GM23338 (cell line): ENCODE measurements around the gene MRPL28. TPM values are rescaled to one million over a fixed set of nuclear protein-coding genes. Genes with fewer than 3 reads are reported as not detected.
A peak's percentile ranks its signal among the peaks of the same experiment; 100 is the strongest.

Experiments
- ATAC-seq: fragments of 200-7000 bp; cut with Tn5 transposase; 3 replicates; pipeline ENCODE4 v1.9.1; 2020
- DNase-seq: peaks from one replicate; pipeline ENCODE4 v3.0.0-alpha.2; 2015; ENCODE audit warnings: low spot score
- H2AFZ ChIP-seq: fragments of 200-600 bp; sonication (generic); 2 replicates; pipeline ENCODE4 v1.8.0; 2016; ENCODE audit warnings: antibody characterized with exemption, mild to moderate bottlenecking, moderate library complexity
- H3F3A ChIP-seq: fragments of 200-600 bp; sonication (generic); replicated peaks from 2 replicates; pipeline ENCODE4 v1.8.0; 2017; ENCODE audit warnings: antibody characterized with exemption, mixed run types, low read depth
- H3K27ac ChIP-seq: fragments of 200-600 bp; sonication (generic); 2 replicates; pipeline ENCODE4 v1.6.1; 2016; ENCODE audit warnings: low read depth
- H3K27me3 ChIP-seq: fragments of 200-600 bp; sonication (generic); 2 replicates; pipeline ENCODE4 v1.8.0; 2016; ENCODE audit warnings: mild to moderate bottlenecking, mixed run types, moderate library complexity; ENCODE audit not compliant: insufficient read depth
- H3K36me3 ChIP-seq: fragments of 200-600 bp; sonication (generic); 2 replicates; pipeline ENCODE4 v1.8.0; 2016; ENCODE audit warnings: mild to moderate bottlenecking; ENCODE audit not compliant: insufficient read depth
- H3K4me1 ChIP-seq: fragments of 200-600 bp; sonication (generic); 2 replicates; pipeline ENCODE4 v1.8.0; 2016; ENCODE audit warnings: mild to moderate bottlenecking, moderate library complexity; ENCODE audit not compliant: insufficient read depth
- H3K4me2 ChIP-seq: fragments of 200-600 bp; sonication (generic); 2 replicates; pipeline ENCODE4 v1.7.1; 2017; ENCODE audit warnings: mixed run types
- H3K4me3 ChIP-seq: fragments of 200-600 bp; sonication (generic); 2 replicates; pipeline ENCODE4 v1.6.1; 2016; ENCODE audit warnings: mixed run types
- H3K79me2 ChIP-seq: fragments of 200-600 bp; sonication (generic); replicated peaks from 2 replicates; pipeline ENCODE4 v1.8.0; 2017; ENCODE audit warnings: mild to moderate bottlenecking; ENCODE audit not compliant: insufficient read depth
- H3K9me2 ChIP-seq: fragments of 200-600 bp; sonication (generic); 2 replicates; pipeline ENCODE4 v1.8.0; 2017; ENCODE audit not compliant: insufficient read depth
- H4K20me1 ChIP-seq: fragments of 200-600 bp; sonication (generic); replicated peaks from 2 replicates; pipeline ENCODE4 v1.8.0; 2017; ENCODE audit warnings: mild to moderate bottlenecking; ENCODE audit not compliant: insufficient read depth
- H3K27ac Mint-ChIP-seq: 2 replicates; pipeline ENCODE4 v1.8.0; 2020; ENCODE audit warnings: inconsistent platforms, mild to moderate bottlenecking, moderate library complexity, mixed read lengths
- H3K27me3 Mint-ChIP-seq: 3 replicates; pipeline ENCODE4 v1.8.0; 2022; ENCODE audit warnings: low read depth, mild to moderate bottlenecking, moderate library complexity, mixed read lengths, inconsistent platforms; ENCODE audit not compliant: insufficient read depth, poor library complexity
- H3K36me3 Mint-ChIP-seq: 3 replicates; pipeline ENCODE4 v1.8.0; 2021; ENCODE audit warnings: low read depth, mild to moderate bottlenecking, inconsistent platforms, moderate library complexity, mixed read lengths
- H3K4me1 Mint-ChIP-seq: 3 replicates; pipeline ENCODE4 v1.8.0; 2020; ENCODE audit warnings: mild to moderate bottlenecking, inconsistent platforms, mixed read lengths
- H3K4me3 Mint-ChIP-seq: 3 replicates; pipeline ENCODE4 v1.8.0; 2021; ENCODE audit warnings: moderate library complexity, mild to moderate bottlenecking, inconsistent platforms, mixed read lengths
- H3K9me3 Mint-ChIP-seq: 3 replicates; pipeline ENCODE4 v1.8.0; 2020; ENCODE audit warnings: moderate library complexity, mild to moderate bottlenecking, inconsistent platforms, mixed read lengths
- CREB1 ChIP-seq: fragments of 250-450 bp; sonication (Bioruptor Pico); IDR thresholded peaks from 2 replicates; pipeline ENCODE4 v1.5.0; 2020; ENCODE audit warnings: low read depth, mild to moderate bottlenecking, moderate library complexity
- ETS1 ChIP-seq: IDR thresholded peaks from 2 replicates; pipeline ENCODE4 v1.6.1; 2016; ENCODE audit warnings: antibody characterized with exemption
- EZH2 ChIP-seq: fragments of 200-600 bp; sonication (generic); IDR thresholded peaks from one replicate; pipeline ENCODE4 v1.8.0; 2017; ENCODE audit warnings: antibody characterized with exemption, mild to moderate bottlenecking, low read depth; ENCODE audit not compliant: unreplicated experiment
- EZH2phosphoT487 ChIP-seq: fragments of 200-600 bp; sonication (generic); IDR thresholded peaks from one replicate; pipeline ENCODE4 v1.8.1; 2018; ENCODE audit warnings: antibody characterized with exemption; ENCODE audit not compliant: unreplicated experiment
- POLR2AphosphoS5 ChIP-seq: IDR thresholded peaks from 2 replicates; pipeline ENCODE4 v1.6.1; 2016; ENCODE audit warnings: antibody characterized with exemption, low read depth
- ZNF114 ChIP-seq: fragments of 250-450 bp; sonication (Bioruptor Pico); IDR thresholded peaks from 2 replicates; pipeline ENCODE4 v1.5.0; 2020; ENCODE audit warnings: mild to moderate bottlenecking, moderate library complexity
- ZNF331 ChIP-seq: fragments of 250-450 bp; sonication (Bioruptor Pico); IDR thresholded peaks from 2 replicates; pipeline ENCODE4 v1.5.0; 2020; ENCODE audit warnings: low read depth, mild to moderate bottlenecking, moderate library complexity
- ZNF462 ChIP-seq: fragments of 250-450 bp; sonication (Bioruptor Pico); IDR thresholded peaks from 2 replicates; pipeline ENCODE4 v1.5.0; 2020; ENCODE audit warnings: mild to moderate bottlenecking, moderate library complexity
- polyA plus RNA-seq: library from polyadenylated mRNA; unstranded; fragments of >200 nt; fragmentation: Nextera tagmentation; extraction: Ambion mirVana; gene quantifications from 2 replicates; pipeline ENCODE4 v1.2.1, GENCODE V29; 2016
- total RNA-seq: library from RNA; depleted of rRNA; stranded (reverse); fragments of >200 nt; shearing (Covaris generic); gene quantifications from 2 replicates; pipeline ENCODE4 v1.2.3, GENCODE V29; 2014

MRPL28 gene
- total and polyA plus RNA-seq, 2 experiments from 2014 or later: 135 to 169 TPM

GRCh38 chr16:379183-379960 lies 9.0 kb upstream of the MRPL28 start:
- H3K27ac ChIP-seq: no peak overlapping the region
- Mint-ChIP-seq H3K27me3 (peaks cover 24% of the 10 kb centered on the region), H3K36me3 (peaks cover 12% of the 10 kb centered on the region; the same call in 2 of the 3 replicates), H3K9me3 (no peaks in the 10 kb centered on the region; the same call in 2 of the 3 replicates), H3K4me1 (peaks cover 26% of the 10 kb centered on the region), H3K4me3 (peak overlapping the region; percentile 83), H3K27ac (no peak overlapping the region)
- H3K9me2 ChIP-seq: no peaks in the 10 kb centered on the region
- peaks cover 19% of the 10 kb centered on the region for H3K4me1 ChIP-seq
- DNase-seq: peak; percentile 88
- peaks cover 5% of the 10 kb centered on the region for H4K20me1 ChIP-seq
- peaks cover 24% of the 10 kb centered on the region for H3F3A ChIP-seq
- no peak for TF ChIP-seq EZH2
- TF ChIP-seq CREB1 (CRISPR knock-in tag): no peak
- no peak for TF ChIP-seq ZNF462
- TF ChIP-seq ZNF114 (CRISPR knock-in tag): no peak
- peak; percentile 48; the same call in 1 of the 2 replicates for TF ChIP-seq POLR2AphosphoS5
- TF ChIP-seq EZH2phosphoT487: no peak
- no peak for TF ChIP-seq ETS1
- no peak for TF ChIP-seq ZNF331 (CRISPR knock-in tag)
- peaks cover 3% of the 10 kb centered on the region; the same call in 1 of the 2 replicates for H3K36me3 ChIP-seq
- peak overlapping the region; percentile 95; the same call in 1 of the 2 replicates for H3K4me3 ChIP-seq
- peaks cover 29% of the 10 kb centered on the region for H3K79me2 ChIP-seq
- ATAC-seq: peak; percentile 73
- peak overlapping the region; percentile 90 for H3K4me2 ChIP-seq
- no peak overlapping the region for H2AFZ ChIP-seq
- no peaks in the 10 kb centered on the region for H3K27me3 ChIP-seq
